Measurements from ENCODE around the gene TADA2B.
"Not testable (repeated sequence)": the region's sequence is repeated elsewhere in the genome, so short reads cannot be mapped to it uniquely, and the experiment has no call there.

GRCh38 chr4:7102516-7102909, 59.3 kb downstream of the TADA2B start:
- not testable (repeated sequence) for TF ChIP-seq CTCF (conservative IDR thresholded peaks at IDR 0.05; ENCODE audit: low read length); EZH2phosphoT487 (IDR thresholded peaks at IDR 0.05; ENCODE audit: borderline replicate concordance)

Data from Loucy (cell line).